ENCODE measurements around the gene TTC33.
"Not testable (repeated sequence)": the region's sequence is repeated elsewhere in the genome, so short reads cannot be mapped to it uniquely, and the experiment has no call there.

Gene TTC33

GRCh38 chr5:40679148-40679912, 76.4 kb downstream of the TTC33 start:
- DNase-seq (ENCODE audit: low read depth): peak; percentile 92

- no peak for DNase-seq (ENCODE audit: low read depth)
These were observed 77.2 kb downstream of the TTC33 start for GRCh38 chr5:40678460-40679147.

GRCh38 chr5:40678026-40678425, 77.7 kb downstream of the TTC33 start:
- DNase-seq (ENCODE audit: low read depth): no peak

- no peak for DNase-seq (ENCODE audit: low read depth)
These were observed 78.3 kb downstream of the TTC33 start for GRCh38 chr5:40677456-40677855.

- DNase-seq (ENCODE audit: low read depth): no peak
These were observed 79.0 kb downstream of the TTC33 start for GRCh38 chr5:40676613-40677343.

GRCh38 chr5:40675396-40676133, 80.2 kb downstream of the TTC33 start:
- DNase-seq (ENCODE audit: low read depth): peak; percentile 39

GRCh38 chr5:40674661-40675235, 81.0 kb downstream of the TTC33 start:
- no peak for DNase-seq (ENCODE audit: low read depth)

- DNase-seq (ENCODE audit: low read depth): no peak
These were observed 83.3 kb downstream of the TTC33 start for GRCh38 chr5:40672425-40672824.

GRCh38 chr5:40669606-40670390, 86.0 kb downstream of the TTC33 start:
- no peak for DNase-seq (ENCODE audit: low read depth)

- no peak for DNase-seq (ENCODE audit: low read depth)
These were observed 88.5 kb downstream of the TTC33 start for GRCh38 chr5:40667161-40667663.

- no peak for DNase-seq (ENCODE audit: low read depth)
These were observed 89.1 kb downstream of the TTC33 start for GRCh38 chr5:40666657-40667056.

- no peak for DNase-seq (ENCODE audit: low read depth)
These were observed 90.0 kb downstream of the TTC33 start for GRCh38 chr5:40665635-40666298.

- no peak for DNase-seq (ENCODE audit: low read depth)
These were observed 95.0 kb downstream of the TTC33 start for GRCh38 chr5:40660751-40661150.

- no peak for DNase-seq (ENCODE audit: low read depth)
These were observed 99.0 kb downstream of the TTC33 start for GRCh38 chr5:40656766-40657165.

- not testable (repeated sequence) for DNase-seq (ENCODE audit: low read depth)
These were observed 99.7 kb downstream of the TTC33 start for GRCh38 chr5:40656091-40656490.

- no peak for DNase-seq (ENCODE audit: low read depth)
These were observed 100.6 kb downstream of the TTC33 start for GRCh38 chr5:40655138-40655537.

- no peak for DNase-seq (ENCODE audit: low read depth)
These were observed 101.3 kb downstream of the TTC33 start for GRCh38 chr5:40654377-40654991.

GRCh38 chr5:40653221-40654022, 102.3 kb downstream of the TTC33 start:
- no peak for DNase-seq (ENCODE audit: low read depth)

Measured in stimulated activated CD4-positive, alpha-beta T cell treated with anti-CD3 and anti-CD28 coated beads, Interleukin-2, amount 100 ng/mL, for 4 hours (primary cell).